ENCODE results near the gene CCDC60. TPM values are rescaled to one million over a fixed set of nuclear protein-coding genes. Genes with fewer than 3 reads are reported as not detected.

Gene CCDC60
- total RNA-seq, 1 donor from 2014 or later = 3.8 TPM

GRCh38 chr12:119556854-119557253 lies 222.3 kb downstream of the CCDC60 start:
- H3K9me3 Mint-ChIP-seq (ENCODE audit: unreplicated experiment) = no peaks in the 10 kb centered on the region
- H3K4me1 Mint-ChIP-seq (ENCODE audit: low read depth, unreplicated experiment) = no peaks in the 10 kb centered on the region
- H3K27ac Mint-ChIP-seq (ENCODE audit: unreplicated experiment) = no peak overlapping the region
- H3K4me3 Mint-ChIP-seq (ENCODE audit: unreplicated experiment) = no peak overlapping the region
- no peaks in the 10 kb centered on the region for H3K36me3 Mint-ChIP-seq (ENCODE audit: unreplicated experiment)
- no peaks in the 10 kb centered on the region for H3K27me3 Mint-ChIP-seq (ENCODE audit: unreplicated experiment)
- DNase-seq = no peak
- TF ChIP-seq CTCF (IDR thresholded peaks at IDR 0.05; ENCODE audit: partially characterized antibody, unreplicated experiment) = no peak

GRCh38 chr12:119565404-119565803 lies 230.9 kb downstream of the CCDC60 start:
- no peaks in the 10 kb centered on the region for H3K27me3 Mint-ChIP-seq (ENCODE audit: unreplicated experiment)
- DNase-seq = no peak
- no peaks in the 10 kb centered on the region for H3K4me1 Mint-ChIP-seq (ENCODE audit: low read depth, unreplicated experiment)
- no peaks in the 10 kb centered on the region for H3K9me3 Mint-ChIP-seq (ENCODE audit: unreplicated experiment)
- H3K27ac Mint-ChIP-seq (ENCODE audit: unreplicated experiment) = no peak overlapping the region
- H3K36me3 Mint-ChIP-seq (ENCODE audit: unreplicated experiment) = peaks cover 1% of the 10 kb centered on the region
- no peak overlapping the region for H3K4me3 Mint-ChIP-seq (ENCODE audit: unreplicated experiment)
- no peak for TF ChIP-seq CTCF (IDR thresholded peaks at IDR 0.05; ENCODE audit: partially characterized antibody, unreplicated experiment)

GRCh38 chr12:119570771-119571170 lies 236.2 kb downstream of the CCDC60 start:
- Mint-ChIP-seq H3K27ac (ENCODE audit: unreplicated experiment) (no peak overlapping the region), H3K4me3 (ENCODE audit: unreplicated experiment) (no peak overlapping the region), H3K36me3 (ENCODE audit: unreplicated experiment) (peaks cover 4% of the 10 kb centered on the region), H3K27me3 (ENCODE audit: unreplicated experiment) (peaks cover 2% of the 10 kb centered on the region), H3K4me1 (ENCODE audit: low read depth, unreplicated experiment) (no peaks in the 10 kb centered on the region), H3K9me3 (ENCODE audit: unreplicated experiment) (no peaks in the 10 kb centered on the region)
- no peak for DNase-seq
- TF ChIP-seq CTCF (IDR thresholded peaks at IDR 0.05; ENCODE audit: partially characterized antibody, unreplicated experiment) = no peak

GRCh38 chr12:119573086-119573485 lies 238.6 kb downstream of the CCDC60 start:
- H3K27ac Mint-ChIP-seq (ENCODE audit: unreplicated experiment) = no peak overlapping the region

GRCh38 chr12:119574255-119574654 lies 239.7 kb downstream of the CCDC60 start:
- Mint-ChIP-seq H3K27me3 (ENCODE audit: unreplicated experiment) (peaks cover 4% of the 10 kb centered on the region), H3K27ac (ENCODE audit: unreplicated experiment) (no peak overlapping the region), H3K9me3 (ENCODE audit: unreplicated experiment) (no peaks in the 10 kb centered on the region), H3K4me1 (ENCODE audit: low read depth, unreplicated experiment) (no peaks in the 10 kb centered on the region), H3K36me3 (ENCODE audit: unreplicated experiment) (peaks cover 4% of the 10 kb centered on the region), H3K4me3 (ENCODE audit: unreplicated experiment) (no peak overlapping the region)
- no peak for DNase-seq
- TF ChIP-seq CTCF (IDR thresholded peaks at IDR 0.05; ENCODE audit: partially characterized antibody, unreplicated experiment) = no peak

More at GRCh38 chr12:119573086-119573485, 238.6 kb downstream of the CCDC60 start:
- H3K4me1 Mint-ChIP-seq (ENCODE audit: low read depth, unreplicated experiment) = no peaks in the 10 kb centered on the region
- H3K9me3 Mint-ChIP-seq (ENCODE audit: unreplicated experiment) = no peaks in the 10 kb centered on the region
- peaks cover 4% of the 10 kb centered on the region for H3K27me3 Mint-ChIP-seq (ENCODE audit: unreplicated experiment)
- DNase-seq = no peak
- H3K4me3 Mint-ChIP-seq (ENCODE audit: unreplicated experiment) = no peak overlapping the region
- peaks cover 4% of the 10 kb centered on the region for H3K36me3 Mint-ChIP-seq (ENCODE audit: unreplicated experiment)
- no peak for TF ChIP-seq CTCF (IDR thresholded peaks at IDR 0.05; ENCODE audit: partially characterized antibody, unreplicated experiment)

Data from glutamatergic neuron (in vitro differentiated cells).